ENCODE results near the gene OCLN. TPM values are rescaled to one million over a fixed set of nuclear protein-coding genes. Genes with fewer than 3 reads are reported as not detected.
"Not testable (repeated sequence)": the region's sequence is repeated elsewhere in the genome, so short reads cannot be mapped to it uniquely, and the experiment has no call there.

The OCLN gene
- total and polyA plus RNA-seq, 2 experiments from 2014 or later = 72.7 to 119 TPM

- H3K27me3 ChIP-seq = no peaks in the 10 kb centered on the region
- no peak for TF ChIP-seq CTCF (IDR thresholded peaks at IDR 0.05; ENCODE audit: poor library complexity)
- no peak for TF ChIP-seq EZH2 (IDR thresholded peaks at IDR 0.05; ENCODE audit: borderline replicate concordance)
- TF ChIP-seq EZH2phosphoT487 (IDR thresholded peaks at IDR 0.05; ENCODE audit: low read depth, severe bottlenecking, unreplicated experiment) = no peak
- H3K9me3 ChIP-seq (ENCODE audit: low read depth) = no peaks in the 10 kb centered on the region
- H3K79me2 ChIP-seq = peaks cover 68% of the 10 kb centered on the region
- WGBS (ENCODE audit: low lambda C conversion rate, missing lambda C conversion rate) = 69% methylated on average over 7 of the region's 7 CpGs
- H3K4me2 ChIP-seq = no peak overlapping the region
- H4K20me1 ChIP-seq (ENCODE audit: insufficient read depth, poor library complexity, severe bottlenecking) = no peaks in the 10 kb centered on the region
- no peaks in the 10 kb centered on the region for H3K36me3 ChIP-seq (replicated peaks; ENCODE audit: insufficient read depth, low read depth)
- H2AFZ ChIP-seq = no peak overlapping the region
- H3K4me1 ChIP-seq (ENCODE audit: insufficient read depth) = peaks cover 26% of the 10 kb centered on the region
- no peak for DNase-seq (ENCODE audit: low spot score)
- H3K4me3 ChIP-seq = no peak overlapping the region
- no peaks in the 10 kb centered on the region for H3K9me2 ChIP-seq (replicated peaks; ENCODE audit: insufficient read depth)
- H3K27ac ChIP-seq = peak overlapping the region; percentile 25
Observed at GRCh38 chr5:69530561-69531405, 38.2 kb downstream of the OCLN start.

- Histone ChIP-seq H3K4me3 (no peak overlapping the region), H3K9me2 (replicated peaks; ENCODE audit: insufficient read depth) (no peaks in the 10 kb centered on the region), H4K20me1 (ENCODE audit: insufficient read depth, poor library complexity, severe bottlenecking) (no peaks in the 10 kb centered on the region), H3K27ac (peak overlapping the region; percentile 25), H3K36me3 (replicated peaks; ENCODE audit: insufficient read depth, low read depth) (no peaks in the 10 kb centered on the region), H3K27me3 (no peaks in the 10 kb centered on the region), H3K4me2 (no peak overlapping the region), H3K79me2 (peaks cover 64% of the 10 kb centered on the region), H3K9me3 (ENCODE audit: low read depth) (no peaks in the 10 kb centered on the region), H2AFZ (no peak overlapping the region), H3K4me1 (ENCODE audit: insufficient read depth) (peaks cover 26% of the 10 kb centered on the region)
- TF ChIP-seq EZH2 (IDR thresholded peaks at IDR 0.05; ENCODE audit: borderline replicate concordance) = no peak
- no peak for TF ChIP-seq EZH2phosphoT487 (IDR thresholded peaks at IDR 0.05; ENCODE audit: low read depth, severe bottlenecking, unreplicated experiment)
- TF ChIP-seq CTCF (IDR thresholded peaks at IDR 0.05; ENCODE audit: poor library complexity) = no peak
- no peak for DNase-seq (ENCODE audit: low spot score)
- WGBS (ENCODE audit: low lambda C conversion rate, missing lambda C conversion rate) = 79% methylated on average over 3 of the region's 3 CpGs
Observed at GRCh38 chr5:69531406-69531801, 38.8 kb downstream of the OCLN start.

GRCh38 chr5:69537911-69538310 lies 45.3 kb downstream of the OCLN start:
- not testable (repeated sequence) for H4K20me1 ChIP-seq (ENCODE audit: insufficient read depth, poor library complexity, severe bottlenecking); H3K9me3 ChIP-seq (ENCODE audit: low read depth); H3K9me2 ChIP-seq (replicated peaks; ENCODE audit: insufficient read depth); H2AFZ ChIP-seq; H3K4me3 ChIP-seq; H3K4me1 ChIP-seq (ENCODE audit: insufficient read depth); DNase-seq (ENCODE audit: low spot score); H3K79me2 ChIP-seq; H3K27ac ChIP-seq; H3K36me3 ChIP-seq (replicated peaks; ENCODE audit: insufficient read depth, low read depth); H3K27me3 ChIP-seq; H3K4me2 ChIP-seq
- 61% methylated on average over 2 of the region's 3 CpGs for WGBS (ENCODE audit: low lambda C conversion rate, missing lambda C conversion rate)

- not testable (repeated sequence) for H3K4me2 ChIP-seq; H3K79me2 ChIP-seq; DNase-seq (ENCODE audit: low spot score); H3K4me1 ChIP-seq (ENCODE audit: insufficient read depth); H4K20me1 ChIP-seq (ENCODE audit: insufficient read depth, poor library complexity, severe bottlenecking); H3K36me3 ChIP-seq (replicated peaks; ENCODE audit: insufficient read depth, low read depth); H2AFZ ChIP-seq; H3K27me3 ChIP-seq; H3K9me3 ChIP-seq (ENCODE audit: low read depth); H3K27ac ChIP-seq; H3K4me3 ChIP-seq; H3K9me2 ChIP-seq (replicated peaks; ENCODE audit: insufficient read depth)
- 85% methylated on average over 2 of the region's 2 CpGs for WGBS (ENCODE audit: low lambda C conversion rate, missing lambda C conversion rate)
Observed at GRCh38 chr5:69538735-69539134, 46.1 kb downstream of the OCLN start.

- H3K4me3 ChIP-seq; H3K27me3 ChIP-seq; H2AFZ ChIP-seq; H3K36me3 ChIP-seq (replicated peaks; ENCODE audit: insufficient read depth, low read depth); H3K27ac ChIP-seq; H3K9me2 ChIP-seq (replicated peaks; ENCODE audit: insufficient read depth); H4K20me1 ChIP-seq (ENCODE audit: insufficient read depth, poor library complexity, severe bottlenecking); DNase-seq (ENCODE audit: low spot score); H3K4me1 ChIP-seq (ENCODE audit: insufficient read depth); H3K79me2 ChIP-seq; H3K9me3 ChIP-seq (ENCODE audit: low read depth); H3K4me2 ChIP-seq: not testable (repeated sequence)
- no CpG with 5 or more reads among the region's 1 CpG for WGBS (ENCODE audit: low lambda C conversion rate, missing lambda C conversion rate)
Observed at GRCh38 chr5:69541347-69541746, 48.8 kb downstream of the OCLN start.

GRCh38 chr5:69542838-69543618 lies 50.4 kb downstream of the OCLN start:
- H3K9me3 ChIP-seq (ENCODE audit: low read depth); H3K4me3 ChIP-seq; H2AFZ ChIP-seq; H3K79me2 ChIP-seq; H3K9me2 ChIP-seq (replicated peaks; ENCODE audit: insufficient read depth); H3K27me3 ChIP-seq; H3K27ac ChIP-seq; H3K36me3 ChIP-seq (replicated peaks; ENCODE audit: insufficient read depth, low read depth); H3K4me2 ChIP-seq; H3K4me1 ChIP-seq (ENCODE audit: insufficient read depth); H4K20me1 ChIP-seq (ENCODE audit: insufficient read depth, poor library complexity, severe bottlenecking); DNase-seq (ENCODE audit: low spot score): not testable (repeated sequence)
- no CpG with 5 or more reads among the region's 3 CpGs for WGBS (ENCODE audit: low lambda C conversion rate, missing lambda C conversion rate)
